Fibroblast of lung (primary cell): Measurements from ENCODE around the gene DPP6.

ENCODE experiments used
- CTCF ChIP-seq, 2 donors: IDR thresholded peaks in 1 of 2; conservative IDR thresholded peaks in 1 of 2; 1 replicate in 1 of 2; 2 replicates in 1 of 2; pipeline ENCODE4 v1.5.1; 2011 to 2012; ENCODE audit warnings: low read length in 2 of 2, control low read depth in 1 of 2, inconsistent platforms in 1 of 2, low read depth in 1 of 2, mild to moderate bottlenecking in 1 of 2
- EZH2 ChIP-seq: IDR thresholded peaks from 2 replicates; pipeline ENCODE4 v1.5.1; 2012; ENCODE audit warnings: low read length, control low read depth, mild to moderate bottlenecking; ENCODE audit errors: missing control alignments

GRCh38 chr7:154353355-154353767 is 301.2 kb downstream of the DPP6 start:
- no peak for TF ChIP-seq CTCF (conservative IDR thresholded peaks at IDR 0.05 in 1 of 2, IDR thresholded peaks at IDR 0.05 in 1 of 2; ENCODE audit: low read depth in 1 of 2, low read length in 2 of 2)
- TF ChIP-seq EZH2, result no peak
